SK-N-SH (cell line): ENCODE measurements around the gene SLC25A21. TPM values are rescaled to one million over a fixed set of nuclear protein-coding genes. Genes with fewer than 3 reads are reported as not detected.

ENCODE experiments used
- CTCF ChIA-PET: fragments of 300-600, 350-600 bp; formaldehyde crosslinking; extraction: SDS; loops from one replicate; lab custom pipeline; 2021; lab: Yijun Ruan, JAX
- POLR2A ChIA-PET: fragments of 350-600 bp; sonication (Branson Sonifier 250); formaldehyde crosslinking; extraction: SDS; loops from one replicate; lab custom pipeline; 2020; ENCODE audit warnings: antibody characterized with exemption, inconsistent platforms; lab: Yijun Ruan, JAX
- DNase-seq: peaks from one replicate; pipeline ENCODE4 v3.0.0; 2012
- H2AFZ ChIP-seq: fragments of 200-600 bp; sonication (generic); 2 replicates; pipeline ENCODE4 v1.8.1; 2016; ENCODE audit warnings: antibody characterized with exemption, mild to moderate bottlenecking, low read depth
- H3F3A ChIP-seq: fragments of 200-600 bp; sonication (generic); replicated peaks from 2 replicates; pipeline ENCODE3; 2016; ENCODE audit warnings: antibody characterized with exemption, mild to moderate bottlenecking; ENCODE audit not compliant: insufficient read depth
- H3K27ac ChIP-seq, 2 experiments: fragments of 200-500 bp in 1 of 2; fragments of 200-600 bp in 1 of 2; sonication (Bioruptor generic) in 1 of 2; sonication (generic), shearing (Covaris generic) in 1 of 2; 2 replicates each; pipeline versions ENCODE4 v1.5.1 to v1.6.1; 2014 to 2016; ENCODE audit warnings: low read depth in 2 of 2, inconsistent platforms in 1 of 2, low read length in 1 of 2, mild to moderate bottlenecking in 1 of 2, mixed read lengths in 1 of 2
- H3K27me3 ChIP-seq: fragments of 200-600 bp; sonication (generic), shearing (Covaris generic); 2 replicates; pipeline ENCODE4 v1.6.1; 2016; ENCODE audit warnings: mixed run types; ENCODE audit not compliant: insufficient read depth
- H3K36me3 ChIP-seq, 2 experiments: fragments of 200-500 bp in 1 of 2; fragments of 200-600 bp in 1 of 2; sonication (Bioruptor generic) in 1 of 2; sonication (generic) in 1 of 2; replicated peaks in 1 of 2; 2 replicates each; pipeline versions ENCODE3 to v1.5.1; 2014 to 2016; ENCODE audit warnings: low read length in 1 of 2, mild to moderate bottlenecking in 1 of 2; ENCODE audit not compliant: insufficient read depth in 2 of 2, control insufficient read depth in 1 of 2
- H3K4me1 ChIP-seq, 2 experiments: fragments of 200-500 bp in 1 of 2; fragments of 200-600 bp in 1 of 2; sonication (Bioruptor generic) in 1 of 2; sonication (generic), shearing (Covaris generic) in 1 of 2; 2 replicates each; pipeline versions ENCODE4 v1.5.1 to v1.6.1; 2014 to 2016; ENCODE audit warnings: low read depth in 1 of 2, low read length in 1 of 2, mixed run types in 1 of 2; ENCODE audit not compliant: insufficient read depth in 2 of 2, control insufficient read depth in 1 of 2
- H3K4me2 ChIP-seq: fragments of 200-600 bp; sonication (generic), shearing (Covaris generic); 2 replicates; pipeline ENCODE4 v1.6.1; 2017; ENCODE audit warnings: mixed run types
- H3K4me3 ChIP-seq, 2 experiments: fragments of 200-500 bp in 1 of 2; fragments of 200-600 bp in 1 of 2; sonication (Bioruptor generic) in 1 of 2; sonication (generic), shearing (Covaris generic) in 1 of 2; 2 replicates each; pipeline versions ENCODE4 v1.5.1 to v1.8.1; 2014 to 2016; ENCODE audit warnings: low read depth in 2 of 2, inconsistent platforms in 1 of 2, low read length in 1 of 2, mild to moderate bottlenecking in 1 of 2, mixed read lengths in 1 of 2, moderate library complexity in 1 of 2
- H3K79me2 ChIP-seq: fragments of 200-600 bp; sonication (generic); 2 replicates; pipeline ENCODE4 v1.8.1; 2017; ENCODE audit warnings: mild to moderate bottlenecking; ENCODE audit not compliant: insufficient read depth
- H3K9ac ChIP-seq: fragments of 200-600 bp; sonication (generic); 2 replicates; pipeline ENCODE4 v1.6.1; 2017; ENCODE audit warnings: mixed run types
- H3K9me2 ChIP-seq: fragments of 200-600 bp; sonication (generic); 2 replicates; pipeline ENCODE4 v1.6.1; 2017; ENCODE audit warnings: mixed run types
- H3K9me3 ChIP-seq: fragments of 200-600 bp; sonication (generic); 2 replicates; pipeline ENCODE4 v1.6.1; 2017; ENCODE audit warnings: mixed run types, mild to moderate bottlenecking, moderate library complexity
- H4K20me1 ChIP-seq: fragments of 200-600 bp; sonication (generic); 2 replicates; pipeline ENCODE4 v1.6.1; 2017; ENCODE audit warnings: mild to moderate bottlenecking, mixed run types; ENCODE audit not compliant: insufficient read depth
- CHD2 ChIP-seq: fragments of 150-350 bp; IDR thresholded peaks from 2 replicates; pipeline ENCODE4 v1.6.1; 2018; ENCODE audit warnings: low read length; ENCODE audit not compliant: partially characterized antibody
- CTCF ChIP-seq: fragments of 200-600 bp; sonication (generic); IDR thresholded peaks from 2 replicates; pipeline ENCODE4 v1.6.1; 2017; ENCODE audit warnings: antibody characterized with exemption, mild to moderate bottlenecking, moderate library complexity
- EP300 ChIP-seq, 2 experiments: IDR thresholded peaks; 2 replicates each; pipeline versions ENCODE4 v1.4.0 to v1.6.1; 2012; ENCODE audit warnings: borderline replicate concordance in 1 of 2, low read depth in 1 of 2, low read length in 1 of 2
- FOXJ3 ChIP-seq: sonication (generic); formaldehyde crosslinking; IDR thresholded peaks from 2 replicates; pipeline ENCODE4 v1.5.1; 2020; ENCODE audit warnings: mild to moderate bottlenecking, missing genetic modification reagents
- GATA2 ChIP-seq: sonication (generic); formaldehyde crosslinking; IDR thresholded peaks from 2 replicates; pipeline ENCODE4 v1.5.0; 2020; ENCODE audit warnings: mild to moderate bottlenecking, missing genetic modification reagents
- JUND ChIP-seq: IDR thresholded peaks from 2 replicates; pipeline ENCODE4 v1.4.0; 2012
- MAX ChIP-seq: IDR thresholded peaks from 2 replicates; pipeline ENCODE4 v1.4.0; 2012; ENCODE audit warnings: low read depth
- NFIC ChIP-seq: IDR thresholded peaks from 2 replicates; pipeline ENCODE4 v1.4.0; 2012; ENCODE audit warnings: borderline replicate concordance
- RAD21 ChIP-seq: IDR thresholded peaks from 2 replicates; pipeline ENCODE4 v1.6.1; 2012; ENCODE audit warnings: mild to moderate bottlenecking, low read length
- RCOR1 ChIP-seq: fragments of 150-350 bp; IDR thresholded peaks from 2 replicates; pipeline ENCODE4 v1.6.1; 2017; ENCODE audit warnings: antibody characterized with exemption, low read length
- RFX5 ChIP-seq: IDR thresholded peaks from 2 replicates; pipeline ENCODE4 v1.6.1; 2012; ENCODE audit warnings: mild to moderate bottlenecking, improper control_type of control experiment, low read length
- RXRA ChIP-seq: IDR thresholded peaks from 2 replicates; pipeline ENCODE4 v1.4.0; 2012; ENCODE audit warnings: low read depth, mild to moderate bottlenecking, borderline replicate concordance
- SIN3A ChIP-seq: IDR thresholded peaks from 2 replicates; pipeline ENCODE4 v1.6.1; 2012; ENCODE audit warnings: low read depth, mild to moderate bottlenecking, low read length, moderate library complexity, borderline replicate concordance
- TAF1 ChIP-seq: IDR thresholded peaks from 2 replicates; pipeline ENCODE4 v1.6.1; 2012; ENCODE audit warnings: low read depth, mild to moderate bottlenecking, low read length, moderate library complexity, borderline replicate concordance
- TCF12 ChIP-seq: IDR thresholded peaks from 2 replicates; pipeline ENCODE4 v1.4.0; 2012
- TEAD4 ChIP-seq: IDR thresholded peaks from 2 replicates; pipeline ENCODE4 v1.4.0; 2012; ENCODE audit warnings: mild to moderate bottlenecking, borderline replicate concordance; ENCODE audit not compliant: insufficient read depth
- USF1 ChIP-seq: IDR thresholded peaks from 2 replicates; pipeline ENCODE4 v1.4.0; 2012; ENCODE audit warnings: low read depth, borderline replicate concordance
- USF2 ChIP-seq: fragments of 150-350 bp; IDR thresholded peaks from 2 replicates; pipeline ENCODE4 v1.6.1; 2017; ENCODE audit warnings: antibody characterized with exemption, low read length, low read depth, borderline replicate concordance
- YY1 ChIP-seq: IDR thresholded peaks from 2 replicates; pipeline ENCODE4 v1.4.0; 2012; ENCODE audit warnings: low read depth, mild to moderate bottlenecking
- ZBTB33 ChIP-seq: IDR thresholded peaks from 2 replicates; pipeline ENCODE4 v1.4.0; 2012; ENCODE audit warnings: low read depth, borderline replicate concordance
- WGBS: methylation state at CpG from one replicate; pipeline ENCODE4 v1.1.6; 2017; ENCODE audit warnings: low lambda C conversion rate; 5-methylcytosine and 5-hydroxymethylcytosine counted together
- polyA plus RNA-seq, 3 experiments: library from polyadenylated mRNA; depleted of rRNA; stranded (reverse); fragments of >200 nt; gene quantifications; 2 replicates each; pipeline ENCODE4 v1.2.3, GENCODE V29; 2012

Gene SLC25A21
- polyA plus RNA-seq, 1 of the 3 experiments (the other 2 are of a cell fraction): not detected

- no peak for TF ChIP-seq TAF1
- no peak for TF ChIP-seq EP300 (IDR thresholded peaks at IDR 0.05; ENCODE audit: borderline replicate concordance in 1 of 2, low read depth in 1 of 2, low read length in 1 of 2)
- no peak for TF ChIP-seq JUND
- TF ChIP-seq RCOR1: no peak
- TF ChIP-seq TCF12: no peak
- TF ChIP-seq USF1: no peak
- TF ChIP-seq USF2: no peak
- TF ChIP-seq RAD21: no peak
- TF ChIP-seq YY1: no peak
- TF ChIP-seq CHD2: no peak
- TF ChIP-seq RFX5: no peak
- no peak for TF ChIP-seq TEAD4
- no peak for TF ChIP-seq RXRA
- TF ChIP-seq CTCF: no peak
- no peak for TF ChIP-seq GATA2 (CRISPR knock-in tag)
- no peak for TF ChIP-seq MAX
- TF ChIP-seq ZBTB33: no peak
- TF ChIP-seq NFIC: no peak
- no peak for TF ChIP-seq FOXJ3 (CRISPR knock-in tag)
- no peak for TF ChIP-seq SIN3A
- Histone ChIP-seq H2AFZ (no peak overlapping the region), H3K4me2 (no peak overlapping the region), H3K79me2 (no peaks in the 10 kb centered on the region), H4K20me1 (no peaks in the 10 kb centered on the region), H3K4me1 (no peaks in the 10 kb centered on the region), H3K9me2 (no peaks in the 10 kb centered on the region), H3K4me3 (no peak overlapping the region), H3K36me3 (no peaks in the 10 kb centered on the region), H3K27me3 (no peaks in the 10 kb centered on the region), H3K27ac (no peak overlapping the region), H3F3A (no peaks in the 10 kb centered on the region), H3K9ac (no peak overlapping the region), H3K9me3 (no peaks in the 10 kb centered on the region)
- DNase-seq: no peak
- POLR2A ChIA-PET: no interaction called here
- WGBS: 9% methylated on average over 3 of the region's 5 CpGs
- CTCF ChIA-PET: no interaction called here
Observed at GRCh38 chr14:36976571-36977023, 195.8 kb downstream of the SLC25A21 start.
